HCT116 (cell line): ENCODE data around the gene GNGT1. TPM values are rescaled to one million over a fixed set of nuclear protein-coding genes. Genes with fewer than 3 reads are reported as not detected.

ENCODE experiments used
- total RNA-seq: library from RNA; stranded (reverse); gene quantifications from one replicate; pipeline ENCODE4 v1.2.1, GENCODE V29; 2021; ENCODE audit not compliant: unreplicated experiment

GNGT1 gene
- total RNA-seq, 1 experiment from 2014 or later = 0.91 TPM

Other genes starting within 250 kb of the GNGT1 start
- gene TFPI2, start 15.8 kb upstream of the GNGT1 start, total RNA-seq = 0.15 TPM
- gene GNG11, start 15.2 kb downstream of the GNGT1 start, total RNA-seq = not detected
- 17.2 TPM for gene BET1, start 97.8 kb downstream of the GNGT1 start, total RNA-seq